Measurements from ENCODE around the gene GLIS1.

Gene GLIS1

GRCh38 chr1:53717025-53717804 lies 21.7 kb downstream of the GLIS1 start:
- DNase-seq (ENCODE audit: low read depth), result no peak

- no peak for DNase-seq (ENCODE audit: low read depth)
Observed at GRCh38 chr1:53716150-53716549, 22.8 kb downstream of the GLIS1 start.

DNA sequence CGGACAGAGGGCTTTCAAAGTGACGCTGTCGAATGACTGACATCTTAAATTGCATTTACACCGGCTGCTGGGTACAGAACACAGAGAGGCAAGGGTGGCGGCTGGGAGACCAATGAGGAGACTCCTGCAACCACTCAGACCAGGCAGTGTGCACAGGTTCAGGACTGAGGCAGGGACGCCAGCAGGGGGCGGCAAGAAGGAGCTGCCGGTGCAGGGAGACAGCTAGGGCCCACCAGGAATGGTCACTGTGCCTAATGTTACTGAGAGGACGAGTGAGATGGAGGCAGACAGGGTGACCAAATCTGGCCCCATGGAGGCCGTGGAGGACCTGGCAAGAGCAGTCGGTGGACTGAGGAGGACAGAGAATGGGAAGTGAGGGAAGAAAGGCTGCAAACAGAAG lies 23.5 kb downstream of the GLIS1 start:
- no peak for DNase-seq (ENCODE audit: low read depth)

DNA sequence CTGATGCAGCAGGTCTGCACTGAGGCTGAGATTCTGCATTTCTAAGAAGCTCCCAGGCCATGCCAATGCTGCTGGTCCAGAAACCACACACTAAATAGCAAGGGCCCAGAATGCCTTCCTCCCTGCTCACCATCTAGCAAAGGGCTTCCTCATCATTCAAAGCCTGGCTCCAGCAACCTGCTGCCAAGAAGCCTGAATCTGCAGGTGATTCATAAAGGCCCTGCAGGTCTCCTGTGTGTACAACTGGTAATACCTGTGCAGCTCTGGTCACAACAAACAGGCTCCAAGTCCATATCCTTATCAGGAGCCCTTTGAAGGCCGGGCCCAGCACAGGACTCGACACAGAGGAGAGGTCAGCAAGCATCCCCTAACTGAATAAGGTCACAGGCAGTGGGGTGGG lies 26.7 kb downstream of the GLIS1 start:
- DNase-seq (ENCODE audit: low read depth), result no peak

GRCh38 chr1:53710584-53710983 lies 28.4 kb downstream of the GLIS1 start:
- DNase-seq (ENCODE audit: low read depth), result no peak

- no peak for DNase-seq (ENCODE audit: low read depth)
Observed at GRCh38 chr1:53708687-53709086, 30.3 kb downstream of the GLIS1 start.

DNA sequence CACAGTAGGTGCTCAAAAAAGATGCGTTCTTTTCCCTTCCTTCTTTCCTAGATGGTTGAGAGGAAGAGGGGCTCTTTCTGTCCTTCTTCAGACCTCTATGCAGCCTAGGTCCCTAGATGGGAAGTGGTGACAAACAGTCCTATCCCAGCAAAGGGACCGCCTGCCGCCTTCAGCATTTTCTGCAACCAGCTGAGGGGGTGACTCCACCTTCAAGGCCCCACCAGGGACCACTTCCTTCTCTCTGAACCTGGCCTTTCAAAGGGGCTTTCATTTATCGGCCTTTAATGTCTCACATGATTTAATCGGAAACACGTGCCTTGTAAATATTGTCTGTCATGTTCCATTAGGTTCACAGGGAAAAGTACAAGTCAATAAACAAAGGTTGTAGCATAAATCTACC lies 32.6 kb downstream of the GLIS1 start:
- DNase-seq (ENCODE audit: low read depth), result no peak

DNA sequence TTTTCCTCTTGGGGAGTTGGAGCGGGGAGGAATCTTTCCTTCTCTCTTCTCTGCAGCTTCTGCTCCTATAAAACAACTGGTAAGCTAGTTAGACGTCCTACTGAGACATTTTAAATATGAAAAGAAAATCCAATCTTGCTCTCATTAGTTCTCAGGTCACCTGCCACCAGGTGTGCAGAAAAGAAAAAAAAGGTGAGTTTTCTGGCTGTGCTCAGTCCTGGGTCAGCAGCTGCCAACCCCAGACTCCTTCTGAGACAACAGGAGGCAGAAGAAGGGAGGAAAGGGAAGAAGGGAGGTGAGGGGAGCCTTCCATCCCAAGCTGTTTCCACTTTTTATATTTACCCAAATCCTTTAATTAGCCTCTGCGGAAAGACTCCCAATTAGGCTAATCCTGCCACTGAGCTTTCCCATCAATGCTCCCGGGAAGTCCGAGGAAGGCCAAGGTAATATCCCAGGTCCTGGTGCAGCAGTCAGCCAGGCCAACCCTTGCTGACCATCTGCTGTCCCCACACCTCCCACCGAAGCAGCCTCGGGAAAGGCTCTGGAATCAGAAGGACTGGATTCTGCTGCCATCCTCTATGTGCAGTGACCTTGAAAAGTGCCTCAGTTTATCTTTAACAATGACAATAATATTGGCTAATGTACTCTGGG lies 33.4 kb downstream of the GLIS1 start:
- DNase-seq (ENCODE audit: low read depth), result no peak

DNA sequence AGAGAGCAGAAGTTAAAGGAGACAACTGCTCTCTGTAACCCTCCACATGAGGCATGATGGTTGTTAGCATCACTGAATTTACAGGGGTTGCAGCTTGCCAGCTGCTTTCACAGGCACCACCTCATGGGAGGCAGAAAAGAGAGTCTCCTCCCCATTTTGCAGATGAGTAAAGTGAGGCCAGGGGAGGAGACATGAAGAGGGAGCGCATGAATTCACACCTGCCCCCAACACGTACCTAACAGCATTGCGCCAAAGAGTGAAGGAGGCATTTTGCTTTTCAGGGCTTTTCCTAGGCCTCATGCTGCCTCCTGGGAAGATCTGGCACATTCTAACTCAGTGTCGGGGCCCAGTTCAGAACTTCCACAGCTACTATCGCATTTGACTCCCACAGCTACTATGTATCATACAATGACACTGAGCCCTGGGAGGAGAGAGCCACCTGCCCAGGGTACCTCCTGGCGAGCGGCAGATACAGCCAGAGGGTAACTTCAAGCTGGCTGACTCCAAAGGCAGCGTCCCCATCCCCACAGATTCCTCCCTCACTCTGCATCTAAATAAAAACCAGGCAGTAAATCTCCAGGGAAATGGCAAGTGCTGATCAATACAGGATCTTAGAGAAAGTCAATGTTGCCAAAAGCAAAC lies 34.0 kb downstream of the GLIS1 start:
- no peak for DNase-seq (ENCODE audit: low read depth)

- no peak for DNase-seq (ENCODE audit: low read depth)
Observed at GRCh38 chr1:53704304-53704703, 34.7 kb downstream of the GLIS1 start.

DNA sequence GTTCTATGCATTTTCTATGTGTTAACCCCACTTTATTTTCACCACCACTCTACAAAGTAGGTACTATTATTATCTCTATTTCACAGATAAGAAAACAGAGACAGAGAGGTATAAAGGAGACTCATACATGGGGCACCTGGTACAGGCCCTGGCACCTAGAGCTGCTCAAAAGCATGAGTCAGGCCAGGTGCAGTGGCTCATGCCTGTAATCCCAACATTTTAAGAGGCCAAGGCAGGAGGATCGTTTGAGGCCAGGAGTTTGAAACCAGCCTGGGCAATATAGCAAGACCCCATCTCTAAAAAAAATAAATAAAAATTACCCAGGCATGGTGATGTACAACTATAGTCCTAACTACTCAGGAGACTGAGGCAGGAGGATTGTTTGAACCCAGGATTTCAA lies 35.8 kb downstream of the GLIS1 start:
- no peak for DNase-seq (ENCODE audit: low read depth)

DNA sequence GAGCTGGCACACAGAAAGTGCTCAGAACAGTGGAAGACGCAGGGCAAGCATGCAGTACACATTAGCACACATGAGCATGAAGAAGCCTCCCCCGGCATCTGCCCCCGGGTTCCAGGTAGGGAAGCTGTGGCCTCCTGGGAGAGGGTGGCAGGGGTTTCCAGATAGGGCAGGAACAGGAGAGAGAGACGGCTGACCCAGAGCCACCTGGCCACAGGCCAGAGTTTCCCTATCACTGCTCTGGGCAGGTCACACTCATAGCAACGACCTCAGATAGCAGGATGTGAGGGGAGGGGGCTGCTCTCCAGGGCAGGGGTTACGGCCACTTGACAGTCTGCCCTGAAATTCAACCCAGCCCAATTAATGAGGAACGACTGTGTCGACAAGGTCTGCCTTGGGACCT lies 36.6 kb downstream of the GLIS1 start:
- DNase-seq (ENCODE audit: low read depth), result no peak

- DNase-seq (ENCODE audit: low read depth), result no peak
Observed at GRCh38 chr1:53700776-53701175, 38.2 kb downstream of the GLIS1 start.

- DNase-seq (ENCODE audit: low read depth), result no peak
Observed at GRCh38 chr1:53699981-53700380, 39.0 kb downstream of the GLIS1 start.

DNA sequence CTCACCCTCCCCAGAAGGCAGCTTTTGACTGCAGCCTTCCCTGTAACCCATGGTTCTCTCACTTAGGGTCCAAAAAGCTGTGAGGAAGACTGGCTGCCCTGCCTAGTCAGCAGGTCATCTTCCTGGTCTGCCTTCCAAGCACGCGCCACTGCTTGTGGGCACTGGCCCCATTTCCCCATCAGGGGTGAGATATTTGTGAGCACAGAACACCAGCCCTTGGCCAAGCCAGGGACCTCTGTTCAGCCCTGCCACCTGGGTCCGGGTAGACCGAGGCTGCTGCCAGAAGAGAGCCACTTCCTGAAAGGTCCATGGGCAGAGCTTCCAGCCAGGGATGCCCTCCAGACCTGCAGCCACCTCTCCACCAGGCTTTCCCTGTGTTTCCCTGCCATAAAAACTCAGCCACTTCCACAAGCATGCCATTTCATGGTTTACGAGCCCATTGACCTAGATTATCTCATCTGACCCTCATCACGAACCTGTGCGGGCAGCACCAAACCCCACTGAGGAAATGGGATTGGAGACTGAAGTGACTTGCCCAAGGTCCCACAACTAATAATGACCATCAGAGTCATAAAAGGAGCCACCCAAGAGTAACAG lies 40.5 kb downstream of the GLIS1 start:
- no peak for DNase-seq (ENCODE audit: low read depth)

DNA sequence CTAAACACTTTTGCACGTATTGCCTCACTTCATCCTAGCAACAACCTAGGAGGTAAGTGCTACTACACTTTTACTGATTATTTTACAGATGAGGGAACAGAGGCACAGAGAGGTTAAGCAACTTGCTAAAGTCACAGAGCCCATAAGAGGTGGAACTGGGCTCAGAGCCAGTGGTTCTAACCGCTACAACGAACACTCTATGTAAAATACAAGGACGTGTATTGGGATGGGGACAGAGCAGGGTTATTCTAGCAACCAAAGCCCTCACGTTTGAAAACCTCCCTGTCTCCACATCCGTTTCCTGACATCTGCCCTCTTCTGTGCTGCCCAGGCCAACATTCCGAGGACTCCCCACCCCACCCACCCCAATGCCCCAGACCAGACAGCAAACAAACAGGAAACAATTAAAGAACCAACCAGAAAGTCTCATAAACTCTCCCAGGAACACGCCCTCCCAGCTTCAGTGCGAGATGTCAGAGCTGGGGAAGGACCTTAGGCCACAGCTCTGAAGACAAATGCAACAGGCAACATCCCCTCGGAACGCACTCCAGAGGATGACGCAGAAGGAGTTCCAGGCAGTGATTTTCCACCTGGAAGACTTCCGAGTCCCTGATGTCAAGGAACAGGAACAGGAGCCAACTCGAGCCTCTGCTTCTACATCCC lies 41.1 kb downstream of the GLIS1 start:
- no peak for DNase-seq (ENCODE audit: low read depth)

- DNase-seq (ENCODE audit: low read depth), result no peak
Observed at GRCh38 chr1:53696990-53697389, 42.0 kb downstream of the GLIS1 start.

GRCh38 chr1:53696571-53696970 lies 42.4 kb downstream of the GLIS1 start:
- no peak for DNase-seq (ENCODE audit: low read depth)

- no peak for DNase-seq (ENCODE audit: low read depth)
Observed at GRCh38 chr1:53696051-53696450, 42.9 kb downstream of the GLIS1 start.

DNA sequence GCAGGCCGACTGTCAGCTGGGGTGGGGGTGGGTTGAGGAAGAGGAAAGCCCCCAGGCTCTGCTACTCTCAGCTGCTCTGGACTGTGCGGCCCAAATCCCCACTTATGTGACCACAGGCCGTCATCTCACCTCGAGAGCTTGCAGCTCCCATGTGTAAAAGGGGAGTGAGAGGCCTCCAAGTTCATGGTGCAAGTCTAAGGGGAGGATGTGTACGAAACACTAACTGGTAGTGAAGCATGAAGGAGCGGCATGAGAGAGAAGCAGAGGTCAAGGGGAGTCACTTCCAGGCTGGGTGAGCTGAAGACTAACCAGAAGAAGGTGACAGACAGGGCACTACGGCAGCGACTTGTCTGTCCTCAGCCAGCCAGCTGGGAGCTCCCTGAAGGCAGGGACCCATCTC lies 43.8 kb downstream of the GLIS1 start:
- DNase-seq (ENCODE audit: low read depth), result no peak

- DNase-seq (ENCODE audit: low read depth), result no peak
Observed at GRCh38 chr1:53694718-53695091, 44.3 kb downstream of the GLIS1 start.

Measured in stimulated activated CD4-positive, alpha-beta T cell treated with anti-CD3 and anti-CD28 coated beads, Interleukin-2, amount 100 ng/mL, for 4 hours (primary cell).